Measurements from ENCODE around the gene NR4A2. TPM values are rescaled to one million over a fixed set of nuclear protein-coding genes. Genes with fewer than 3 reads are reported as not detected.
A peak's percentile ranks its signal among the peaks of the same experiment; 100 is the strongest.

Gene NR4A2
- total RNA-seq, 1 donor from 2014 or later = 2.2 TPM

- peaks cover 13% of the 10 kb centered on the region for H3K9me3 Mint-ChIP-seq (ENCODE audit: unreplicated experiment)
- H3K27ac Mint-ChIP-seq (ENCODE audit: unreplicated experiment) = no peak overlapping the region
- no peak for DNase-seq
- H3K36me3 Mint-ChIP-seq (ENCODE audit: unreplicated experiment) = peaks cover 12% of the 10 kb centered on the region
- no peak for TF ChIP-seq CTCF (IDR thresholded peaks at IDR 0.05; ENCODE audit: partially characterized antibody, unreplicated experiment)
- H3K4me1 Mint-ChIP-seq (ENCODE audit: low read depth, unreplicated experiment) = peaks cover 42% of the 10 kb centered on the region
- H3K4me3 Mint-ChIP-seq (ENCODE audit: unreplicated experiment) = no peak overlapping the region
- H3K27me3 Mint-ChIP-seq (ENCODE audit: unreplicated experiment) = peaks cover 33% of the 10 kb centered on the region
Measured at GRCh38 chr2:156326526-156327095, 5.9 kb downstream of the NR4A2 start.

- H3K27ac Mint-ChIP-seq (ENCODE audit: unreplicated experiment) = no peak overlapping the region
- TF ChIP-seq CTCF (IDR thresholded peaks at IDR 0.05; ENCODE audit: partially characterized antibody, unreplicated experiment) = no peak
- peaks cover 13% of the 10 kb centered on the region for H3K9me3 Mint-ChIP-seq (ENCODE audit: unreplicated experiment)
- no peak for DNase-seq
- no peak overlapping the region for H3K4me3 Mint-ChIP-seq (ENCODE audit: unreplicated experiment)
- H3K4me1 Mint-ChIP-seq (ENCODE audit: low read depth, unreplicated experiment) = peaks cover 46% of the 10 kb centered on the region
- peaks cover 12% of the 10 kb centered on the region for H3K36me3 Mint-ChIP-seq (ENCODE audit: unreplicated experiment)
- peaks cover 39% of the 10 kb centered on the region for H3K27me3 Mint-ChIP-seq (ENCODE audit: unreplicated experiment)
Measured at GRCh38 chr2:156325688-156326525, 6.6 kb downstream of the NR4A2 start.

- no peak overlapping the region for H3K4me3 Mint-ChIP-seq (ENCODE audit: unreplicated experiment)
Measured at GRCh38 chr2:156323754-156324153, 8.8 kb downstream of the NR4A2 start.

GRCh38 chr2:156322686-156323231 is 9.8 kb downstream of the NR4A2 start:
- H3K36me3 Mint-ChIP-seq (ENCODE audit: unreplicated experiment) = peaks cover 12% of the 10 kb centered on the region
- H3K27me3 Mint-ChIP-seq (ENCODE audit: unreplicated experiment) = peaks cover 42% of the 10 kb centered on the region
- H3K9me3 Mint-ChIP-seq (ENCODE audit: unreplicated experiment) = peaks cover 7% of the 10 kb centered on the region
- no peak for DNase-seq
- H3K4me3 Mint-ChIP-seq (ENCODE audit: unreplicated experiment) = peak overlapping the region; percentile 92
- no peak for TF ChIP-seq CTCF (IDR thresholded peaks at IDR 0.05; ENCODE audit: partially characterized antibody, unreplicated experiment)
- peaks cover 32% of the 10 kb centered on the region for H3K4me1 Mint-ChIP-seq (ENCODE audit: low read depth, unreplicated experiment)
- H3K27ac Mint-ChIP-seq (ENCODE audit: unreplicated experiment) = no peak overlapping the region

More at GRCh38 chr2:156323754-156324153, 8.8 kb downstream of the NR4A2 start:
- no peak for TF ChIP-seq CTCF (IDR thresholded peaks at IDR 0.05; ENCODE audit: partially characterized antibody, unreplicated experiment)
- DNase-seq = no peak
- Mint-ChIP-seq H3K27ac (ENCODE audit: unreplicated experiment) (no peak overlapping the region), H3K9me3 (ENCODE audit: unreplicated experiment) (peaks cover 9% of the 10 kb centered on the region), H3K4me1 (ENCODE audit: low read depth, unreplicated experiment) (peaks cover 41% of the 10 kb centered on the region), H3K36me3 (ENCODE audit: unreplicated experiment) (peaks cover 12% of the 10 kb centered on the region), H3K27me3 (ENCODE audit: unreplicated experiment) (peaks cover 42% of the 10 kb centered on the region)

Data from glutamatergic neuron (in vitro differentiated cells).